ENCODE measurements around the gene SCN9A. TPM values are rescaled to one million over a fixed set of nuclear protein-coding genes. Genes with fewer than 3 reads are reported as not detected.
A peak's percentile ranks its signal among the peaks of the same experiment; 100 is the strongest.

Gene SCN9A
- 1 to 10 TPM in 1 of 3 donors, under 1 TPM in 2; 0.28 to 1.4 (median 0.39) TPM for total RNA-seq
- 5.9 TPM for total RNA-seq (2013)

DNA sequence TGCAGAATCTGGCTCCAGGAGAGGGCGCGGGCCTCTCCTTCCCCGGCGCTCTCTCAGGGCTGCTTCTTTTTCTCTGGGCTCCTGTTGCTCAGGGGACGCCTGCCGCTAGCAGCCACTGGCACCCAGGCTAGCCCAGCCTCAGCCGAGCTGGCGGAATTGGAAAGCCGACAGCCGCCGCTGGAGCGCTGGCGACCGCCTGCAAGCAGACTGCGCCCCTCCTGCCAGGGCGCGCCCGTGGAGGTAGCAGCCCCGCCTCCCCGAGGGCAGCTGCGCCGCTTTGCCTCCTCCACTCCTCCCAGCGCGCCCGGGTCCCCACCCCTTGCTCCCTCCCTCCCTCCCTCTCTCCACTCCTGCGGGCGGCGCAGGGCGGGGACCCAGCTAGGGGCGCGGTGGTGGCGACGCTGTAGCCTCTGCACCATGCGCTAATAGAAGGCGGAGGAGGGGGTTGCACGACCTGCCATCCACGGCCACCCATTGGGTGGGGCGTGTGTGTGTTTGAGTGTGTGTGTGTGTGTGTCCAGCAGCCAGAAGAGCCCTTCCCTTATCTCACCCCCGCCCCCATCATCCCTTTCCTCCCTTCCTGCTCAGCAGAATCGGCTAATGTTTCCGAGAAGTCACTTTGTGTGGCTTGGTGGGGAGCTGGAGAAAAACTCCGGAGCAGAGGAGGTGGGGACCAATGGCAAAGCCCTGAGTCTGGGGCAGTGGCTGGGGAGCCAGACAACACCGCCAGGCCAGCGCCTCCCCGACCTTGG lies at the start of gene SCN9A:
Gene SCN9A, minus strand, starts transcription at position 209 of the 752 bp plus-strand sequence. CDS start 64,188 bp downstream, outside the sequence.
- peaks cover 0 to 2% of the 10 kb centered on the region in 2 donors for H3K9me3 Mint-ChIP-seq
- peak in 1 of 2 donors; percentile 20 for DNase-seq
- peaks cover 3% of the 10 kb centered on the region for H3K27me3 ChIP-seq (ENCODE audit: control insufficient read depth, insufficient read depth, low read length)
- H3K36me3 ChIP-seq (ENCODE audit: control insufficient read depth, insufficient read depth, low read length) = no peaks in the 10 kb centered on the region
- no peak within 1 kb of the TSS for H3K27ac ChIP-seq (ENCODE audit: low read length)
- H3K4me1 Mint-ChIP-seq = peaks cover 11% of the 10 kb centered on the region in 2 donors
- TF ChIP-seq, protein P1, sequence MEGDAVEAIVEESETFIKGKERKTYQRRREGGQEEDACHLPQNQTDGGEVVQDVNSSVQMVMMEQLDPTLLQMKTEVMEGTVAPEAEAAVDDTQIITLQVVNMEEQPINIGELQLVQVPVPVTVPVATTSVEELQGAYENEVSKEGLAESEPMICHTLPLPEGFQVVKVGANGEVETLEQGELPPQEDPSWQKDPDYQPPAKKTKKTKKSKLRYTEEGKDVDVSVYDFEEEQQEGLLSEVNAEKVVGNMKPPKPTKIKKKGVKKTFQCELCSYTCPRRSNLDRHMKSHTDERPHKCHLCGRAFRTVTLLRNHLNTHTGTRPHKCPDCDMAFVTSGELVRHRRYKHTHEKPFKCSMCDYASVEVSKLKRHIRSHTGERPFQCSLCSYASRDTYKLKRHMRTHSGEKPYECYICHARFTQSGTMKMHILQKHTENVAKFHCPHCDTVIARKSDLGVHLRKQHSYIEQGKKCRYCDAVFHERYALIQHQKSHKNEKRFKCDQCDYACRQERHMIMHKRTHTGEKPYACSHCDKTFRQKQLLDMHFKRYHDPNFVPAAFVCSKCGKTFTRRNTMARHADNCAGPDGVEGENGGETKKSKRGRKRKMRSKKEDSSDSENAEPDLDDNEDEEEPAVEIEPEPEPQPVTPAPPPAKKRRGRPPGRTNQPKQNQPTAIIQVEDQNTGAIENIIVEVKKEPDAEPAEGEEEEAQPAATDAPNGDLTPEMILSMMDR (IDR thresholded peaks at IDR 0.05) = no peak
- no peak within 1 kb of the TSS for H3K27ac Mint-ChIP-seq
- peaks cover 3 to 6% of the 10 kb centered on the region in 2 donors for H3K27me3 Mint-ChIP-seq (ENCODE audit: low read depth in 2 of 2)
- H3K4me3 ChIP-seq (ENCODE audit: low read length) = peak within 1 kb of the TSS; percentile 34
- H3K4me1 ChIP-seq (ENCODE audit: control insufficient read depth, insufficient read depth, low read length) = peaks cover 12% of the 10 kb centered on the region
- ATAC-seq = peak; percentile 36 to 62 (median 41)
- WGBS (ENCODE audit: insufficient coverage) = under 1% methylated on average over 39 of the region's 45 CpGs
- H3K36me3 Mint-ChIP-seq = no peaks in the 10 kb centered on the region
- no peaks in the 10 kb centered on the region for H3K9me3 ChIP-seq (ENCODE audit: control insufficient read depth, insufficient read depth, low read length)
- H3K4me3 Mint-ChIP-seq = peak within 1 kb of the TSS; percentile 76
- intact Hi-C loops (cut with micrococcal nuclease) = no loop called here

DNA sequence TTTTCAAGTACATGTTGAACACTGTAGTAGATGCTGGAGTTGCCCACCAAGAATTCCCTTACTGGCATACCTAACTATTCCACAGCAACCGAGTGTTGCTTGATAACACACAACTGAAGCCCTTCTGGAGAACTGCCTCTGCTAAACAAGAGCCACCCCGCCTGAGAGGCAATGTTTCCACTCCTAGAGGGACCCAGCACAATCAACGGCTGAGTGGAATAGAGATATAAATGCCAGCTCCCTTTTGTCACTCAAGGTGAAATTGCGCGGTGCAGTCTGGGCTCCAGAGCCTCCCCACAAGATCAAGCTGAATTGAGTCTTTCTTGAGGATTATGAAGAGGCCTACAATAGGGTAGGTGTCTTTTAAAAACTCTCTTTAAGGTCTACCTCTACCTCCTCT lies 49.1 kb upstream of the SCN9A start:
- H3K9me3 Mint-ChIP-seq = peaks cover 0 to 4% of the 10 kb centered on the region in 2 donors
- DNase-seq (no peak), ATAC-seq (no peak)
- TF ChIP-seq, protein P1 (IDR thresholded peaks at IDR 0.05) = no peak
- H3K36me3 ChIP-seq (ENCODE audit: control insufficient read depth, insufficient read depth, low read length) = no peaks in the 10 kb centered on the region
- 93% methylated on average over 5 of the region's 5 CpGs for WGBS (ENCODE audit: insufficient coverage)
- no peaks in the 10 kb centered on the region for H3K4me1 Mint-ChIP-seq
- H3K27ac ChIP-seq (ENCODE audit: low read length) = no peak overlapping the region
- intact Hi-C loops (cut with micrococcal nuclease) = no loop called here
- H3K36me3 Mint-ChIP-seq = no peaks in the 10 kb centered on the region
- H3K4me3 ChIP-seq (ENCODE audit: low read length) = no peak overlapping the region
- no peaks in the 10 kb centered on the region for H3K9me3 ChIP-seq (ENCODE audit: control insufficient read depth, insufficient read depth, low read length)
- no peaks in the 10 kb centered on the region for H3K4me1 ChIP-seq (ENCODE audit: control insufficient read depth, insufficient read depth, low read length)
- H3K27ac Mint-ChIP-seq = no peak overlapping the region
- H3K27me3 ChIP-seq (ENCODE audit: control insufficient read depth, insufficient read depth, low read length) = no peaks in the 10 kb centered on the region
- no peak overlapping the region for H3K4me3 Mint-ChIP-seq
- no peaks in the 10 kb centered on the region for H3K27me3 Mint-ChIP-seq (ENCODE audit: low read depth in 2 of 2)

DNA sequence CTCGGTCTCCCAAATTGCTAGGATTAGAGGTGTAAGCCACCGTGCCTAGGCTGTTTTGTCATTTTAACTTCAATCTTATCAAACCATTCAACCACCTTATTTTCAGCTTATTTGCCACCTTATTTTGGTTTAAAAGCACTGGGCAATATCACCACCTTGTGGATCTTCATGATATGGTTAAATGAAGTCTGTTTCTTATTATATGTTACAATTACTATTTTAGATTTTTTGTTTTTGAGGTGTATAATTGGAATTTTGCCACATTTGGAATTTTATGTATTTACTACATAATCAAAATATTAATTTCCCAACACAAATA lies 43.8 kb upstream of the SCN9A start:
- H3K4me3 ChIP-seq (ENCODE audit: low read length) = no peak overlapping the region
- Mint-ChIP-seq H3K9me3 (peaks cover 0 to 4% of the 10 kb centered on the region in 2 donors), H3K4me3 (no peak overlapping the region), H3K27me3 (ENCODE audit: low read depth in 2 of 2) (no peaks in the 10 kb centered on the region), H3K4me1 (no peaks in the 10 kb centered on the region), H3K36me3 (no peaks in the 10 kb centered on the region), H3K27ac (no peak overlapping the region)
- WGBS (ENCODE audit: insufficient coverage) = 84% methylated on average over 2 of the region's 2 CpGs
- no peak overlapping the region for H3K27ac ChIP-seq (ENCODE audit: low read length)
- DNase-seq (no peak), ATAC-seq (no peak)
- no peaks in the 10 kb centered on the region for H3K27me3 ChIP-seq (ENCODE audit: control insufficient read depth, insufficient read depth, low read length)
- no peaks in the 10 kb centered on the region for H3K4me1 ChIP-seq (ENCODE audit: control insufficient read depth, insufficient read depth, low read length)
- TF ChIP-seq, protein P1 (IDR thresholded peaks at IDR 0.05) = no peak
- no peaks in the 10 kb centered on the region for H3K9me3 ChIP-seq (ENCODE audit: control insufficient read depth, insufficient read depth, low read length)
- intact Hi-C loops (cut with micrococcal nuclease) = no loop called here
- no peaks in the 10 kb centered on the region for H3K36me3 ChIP-seq (ENCODE audit: control insufficient read depth, insufficient read depth, low read length)
